Mesothelial cell of epicardium (in vitro differentiated cells): ENCODE data around the gene AGPAT3. TPM values are rescaled to one million over a fixed set of nuclear protein-coding genes. Genes with fewer than 3 reads are reported as not detected.

Experiments
- DNase-seq, 2 experiments: peaks; one replicate each; pipeline ENCODE4 v3.0.0; 2021; ENCODE audit warnings: low spot score in 2 of 2; ENCODE audit not compliant: unreplicated experiment in 2 of 2
- H3K27ac Mint-ChIP-seq: 2 replicates; pipeline ENCODE4 v1.8.0; 2021; ENCODE audit warnings: mixed read lengths
- H3K27me3 Mint-ChIP-seq: 2 replicates; pipeline ENCODE4 v1.8.0; 2021; ENCODE audit warnings: low read depth, mixed read lengths
- H3K36me3 Mint-ChIP-seq: 2 replicates; pipeline ENCODE4 v1.8.0; 2021; ENCODE audit warnings: mixed read lengths
- H3K4me1 Mint-ChIP-seq: 2 replicates; pipeline ENCODE4 v1.8.0; 2021; ENCODE audit warnings: mixed read lengths
- H3K4me3 Mint-ChIP-seq: 2 replicates; pipeline ENCODE4 v1.8.0; 2021; ENCODE audit warnings: mild to moderate bottlenecking, moderate library complexity, mixed read lengths
- H3K9me3 Mint-ChIP-seq: 2 replicates; pipeline ENCODE4 v1.8.0; 2021; ENCODE audit warnings: mixed read lengths
- CTCF ChIP-seq: fragments of 200-600 bp; sonication (generic); IDR thresholded peaks from one replicate; pipeline ENCODE4 v1.5.0; 2021; ENCODE audit warnings: antibody characterized with exemption; ENCODE audit not compliant: unreplicated experiment
- total RNA-seq: library from RNA; stranded (reverse); gene quantifications from 3 replicates; pipeline ENCODE4 v1.2.1, GENCODE V29; 2021

The AGPAT3 gene
- 69.6 to 71.0 TPM (median 71.0 TPM) in 3 replicates for total RNA-seq

- peak within 1 kb of the TSS; percentile 94 for H3K27ac Mint-ChIP-seq
- peaks cover 32% of the 10 kb centered on the region for H3K4me1 Mint-ChIP-seq
- H3K9me3 Mint-ChIP-seq: no peaks in the 10 kb centered on the region
- H3K4me3 Mint-ChIP-seq: peak within 1 kb of the TSS; percentile 71
- TF ChIP-seq CTCF: no peak
- no peak for DNase-seq
- H3K27me3 Mint-ChIP-seq: no peaks in the 10 kb centered on the region
- H3K36me3 Mint-ChIP-seq: peaks cover 4% of the 10 kb centered on the region
Observed at GRCh38 chr21:43864962-43865539, at the start of gene AGPAT3. Gene AGPAT3, plus strand, starts transcription at chr21:43865223. Its CDS starts 94,459 bp downstream, at chr21:43959682.

GRCh38 chr21:43815991-43816390, 49.0 kb upstream of the AGPAT3 start:
- Mint-ChIP-seq H3K27ac (no peak overlapping the region), H3K4me3 (no peak overlapping the region), H3K9me3 (peaks cover 6% of the 10 kb centered on the region), H3K4me1 (peaks cover 4% of the 10 kb centered on the region), H3K36me3 (no peaks in the 10 kb centered on the region), H3K27me3 (peaks cover 4% of the 10 kb centered on the region)
- TF ChIP-seq CTCF: no peak
- no peak for DNase-seq

- H3K27ac Mint-ChIP-seq: no peak overlapping the region
- H3K4me3 Mint-ChIP-seq: no peak overlapping the region
- peaks cover 4% of the 10 kb centered on the region for H3K4me1 Mint-ChIP-seq
- H3K27me3 Mint-ChIP-seq: peaks cover 4% of the 10 kb centered on the region
- no peak for DNase-seq
- H3K9me3 Mint-ChIP-seq: peaks cover 6% of the 10 kb centered on the region
- H3K36me3 Mint-ChIP-seq: no peaks in the 10 kb centered on the region
- TF ChIP-seq CTCF: no peak
Observed at GRCh38 chr21:43816611-43817071, 48.4 kb upstream of the AGPAT3 start.

GRCh38 chr21:43817157-43818086, 47.6 kb upstream of the AGPAT3 start:
- no peak overlapping the region for H3K4me3 Mint-ChIP-seq
- H3K9me3 Mint-ChIP-seq: peaks cover 6% of the 10 kb centered on the region
- H3K27ac Mint-ChIP-seq: no peak overlapping the region
- peaks cover 4% of the 10 kb centered on the region for H3K27me3 Mint-ChIP-seq
- no peak for TF ChIP-seq CTCF
- no peaks in the 10 kb centered on the region for H3K36me3 Mint-ChIP-seq
- no peak for DNase-seq
- peaks cover 4% of the 10 kb centered on the region for H3K4me1 Mint-ChIP-seq

- peaks cover 6% of the 10 kb centered on the region for H3K9me3 Mint-ChIP-seq
- H3K27me3 Mint-ChIP-seq: peaks cover 4% of the 10 kb centered on the region
- no peaks in the 10 kb centered on the region for H3K36me3 Mint-ChIP-seq
- H3K4me3 Mint-ChIP-seq: no peak overlapping the region
- no peak overlapping the region for H3K27ac Mint-ChIP-seq
- DNase-seq: no peak
- no peak for TF ChIP-seq CTCF
- H3K4me1 Mint-ChIP-seq: peaks cover 4% of the 10 kb centered on the region
Observed at GRCh38 chr21:43818685-43819084, 46.3 kb upstream of the AGPAT3 start.
